Lung microvascular endothelial cell (primary cell): ENCODE data around the gene ZNF724. TPM values are rescaled to one million over a fixed set of nuclear protein-coding genes. Genes with fewer than 3 reads are reported as not detected.

Experiments
- DNase-seq, 2 donors: peaks; one replicate each; pipeline versions ENCODE4 v3.0.0 to v3.0.0-alpha.2; 2010; ENCODE audit warnings: low read depth in 2 of 2
- total RNA-seq: library from RNA; depleted of rRNA; stranded (reverse); fragments of >200 nt; gene quantifications from 2 replicates; pipeline ENCODE4 v1.2.1, GENCODE V29; 2014

Gene ZNF724
- total RNA-seq, 1 donor from 2014 or later, result 4.4 TPM

DNA sequence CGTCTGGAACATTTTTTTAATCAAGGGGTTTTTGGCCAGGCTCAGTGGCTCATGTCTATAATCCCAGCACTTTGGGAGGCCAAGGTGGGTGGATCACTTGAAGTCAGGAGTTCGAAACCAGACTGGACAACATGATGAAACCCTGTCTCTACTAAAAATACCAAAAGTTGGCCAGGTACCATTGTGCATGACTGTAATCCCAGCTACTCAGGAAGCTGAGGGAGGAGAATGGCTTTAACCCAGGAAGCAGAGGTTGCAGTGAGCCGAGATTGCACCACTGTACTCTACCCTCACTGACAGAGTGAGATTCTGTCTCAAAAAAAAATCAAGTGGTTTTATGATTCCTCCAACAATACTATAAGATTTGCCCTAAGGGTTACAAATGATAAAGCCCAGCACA lies 3.1 kb upstream of the ZNF724 start:
- DNase-seq, result peak in 1 of 2 donors; percentile 38

GRCh38 chr19:23241419-23241818 lies 8.8 kb downstream of the ZNF724 start:
- peak; percentile 4 to 5 for DNase-seq

DNA sequence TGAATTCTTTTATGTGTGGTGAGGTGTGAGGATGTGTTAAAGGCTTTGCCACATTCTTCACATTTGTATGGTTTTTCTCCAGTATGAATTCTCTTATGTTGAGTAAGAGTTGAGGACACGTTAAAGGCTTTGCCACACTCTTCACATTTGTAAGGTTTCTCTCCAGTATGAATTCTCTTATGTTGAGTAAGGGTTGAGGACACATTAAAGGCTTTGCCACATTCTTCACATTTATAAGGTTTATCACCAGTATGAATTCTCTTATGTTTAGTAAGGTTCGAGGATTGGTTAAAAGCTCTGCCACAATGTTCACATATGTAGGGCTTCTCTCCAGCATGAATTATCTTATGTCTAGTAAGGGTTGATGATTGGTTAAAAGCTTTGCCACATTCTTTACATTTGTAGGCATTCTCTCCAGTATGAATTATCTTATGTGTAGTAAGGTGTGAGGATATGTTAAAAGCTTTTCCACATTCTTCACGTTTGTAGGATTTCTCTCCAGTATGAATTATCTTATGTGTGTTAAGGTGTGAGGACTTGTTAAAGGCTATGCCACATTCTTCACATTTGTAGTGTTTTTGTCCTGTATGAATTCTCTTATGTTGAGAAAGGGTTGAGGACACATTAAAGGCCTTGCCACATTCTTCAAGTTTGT lies 27.1 kb downstream of the ZNF724 start:
- no peak for DNase-seq

DNA sequence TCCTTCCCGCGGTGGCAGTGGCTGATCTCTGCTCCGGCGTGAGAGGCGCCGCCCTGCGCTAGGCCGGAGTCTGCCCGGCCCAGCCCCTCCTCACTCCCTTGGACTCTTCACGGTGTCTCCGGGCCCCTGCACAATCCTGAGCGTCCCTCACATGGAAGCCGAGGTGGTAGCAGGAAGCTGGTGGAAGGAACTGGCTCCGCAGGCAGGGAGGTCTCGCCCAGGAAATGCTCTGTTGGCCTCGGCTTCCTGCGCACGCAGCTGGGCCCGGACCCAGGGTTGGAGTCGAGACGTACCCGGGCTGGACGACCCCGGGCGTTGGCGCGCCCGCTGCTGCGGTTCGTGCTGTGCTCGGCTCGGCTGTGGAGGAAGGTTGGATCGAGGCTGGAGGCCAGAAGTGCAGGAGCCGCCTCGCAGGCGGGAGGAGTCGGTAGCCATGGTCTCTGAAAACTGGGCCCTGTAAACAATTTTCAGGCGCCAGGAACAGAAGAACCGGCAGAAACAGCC lies 46.3 kb downstream of the ZNF724 start:
- no peak for DNase-seq

GRCh38 chr19:23190341-23190740 lies 59.9 kb downstream of the ZNF724 start:
- no peak for DNase-seq

GRCh38 chr19:23183251-23183650 lies 66.9 kb downstream of the ZNF724 start:
- no peak for DNase-seq

Other genes starting within 250 kb of the ZNF724 start
- gene ZNF728, start 247.2 kb downstream of the ZNF724 start, total RNA-seq, result under 0.01 TPM in 1 of 2 replicates, not detected in the other
- gene ZNF730, start 133.4 kb downstream of the ZNF724 start, total RNA-seq, result 1.1 and 1.8 TPM in 2 replicates
- 6.5 and 11.1 TPM in 2 replicates for gene ZNF91, start 145.1 kb upstream of the ZNF724 start, total RNA-seq